DOHH2 (cell line): Measurements from ENCODE around the gene NLRP1.

Experiments used
- H3F3A ChIP-seq: fragments of 200-600 bp; sonication (generic), shearing (Covaris generic); 2 replicates; pipeline ENCODE4 v1.6.0; 2016; ENCODE audit warnings: antibody characterized with exemption, mild to moderate bottlenecking; ENCODE audit not compliant: control insufficient read depth, insufficient read depth
- H3K27ac ChIP-seq: fragments of 200-600 bp; sonication (generic); 2 replicates; pipeline ENCODE4 v1.5.1; 2014; ENCODE audit warnings: low read depth, mild to moderate bottlenecking, low read length, moderate library complexity
- H3K27me3 ChIP-seq: fragments of 200-600 bp; sonication (generic); 2 replicates; pipeline ENCODE4 v1.6.1; 2014; ENCODE audit warnings: mild to moderate bottlenecking, low read length, mixed read lengths; ENCODE audit not compliant: control insufficient read depth
- H3K36me3 ChIP-seq: fragments of 200-600 bp; sonication (generic); 2 replicates; pipeline ENCODE4 v1.6.1; 2014; ENCODE audit warnings: mild to moderate bottlenecking, low read length, moderate library complexity, mixed read lengths; ENCODE audit not compliant: control insufficient read depth
- H3K4me1 ChIP-seq: fragments of 200-600 bp; sonication (generic); 2 replicates; pipeline ENCODE4 v1.6.1; 2014; ENCODE audit warnings: mild to moderate bottlenecking, low read length, mixed read lengths; ENCODE audit not compliant: control insufficient read depth
- H3K4me2 ChIP-seq: fragments of 200-600 bp; sonication (generic); 2 replicates; pipeline ENCODE4 v1.6.0; 2014; ENCODE audit warnings: mild to moderate bottlenecking, low read length, moderate library complexity
- H3K4me3 ChIP-seq: fragments of 200-600 bp; sonication (generic); 2 replicates; pipeline ENCODE4 v1.5.1; 2014; ENCODE audit warnings: mild to moderate bottlenecking, low read length, mixed read lengths
- H3K79me2 ChIP-seq: fragments of 200-600 bp; sonication (generic); 2 replicates; pipeline ENCODE4 v1.6.1; 2014; ENCODE audit warnings: mild to moderate bottlenecking, low read length, mixed read lengths; ENCODE audit not compliant: control insufficient read depth
- H3K9me2 ChIP-seq: fragments of 200-600 bp; sonication (generic); replicated peaks from 2 replicates; pipeline ENCODE4 v1.6.1; 2014; ENCODE audit warnings: mild to moderate bottlenecking, low read length, mixed read lengths; ENCODE audit not compliant: control insufficient read depth
- H3K9me3 ChIP-seq: fragments of 200-600 bp; sonication (generic); 2 replicates; pipeline ENCODE4 v1.6.1; 2014; ENCODE audit warnings: antibody characterized with exemption, low read length, mixed read lengths; ENCODE audit not compliant: control insufficient read depth, insufficient read depth
- H4K20me1 ChIP-seq: fragments of 200-600 bp; sonication (generic); 2 replicates; pipeline ENCODE4 v1.6.0; 2014; ENCODE audit warnings: low read depth, mild to moderate bottlenecking, antibody characterized with exemption, low read length, moderate library complexity; ENCODE audit not compliant: control insufficient read depth, insufficient read depth
- CTCF ChIP-seq: fragments of 200-600 bp; sonication (generic); IDR thresholded peaks from one replicate; pipeline ENCODE4 v1.5.1; 2014; ENCODE audit warnings: antibody characterized with exemption, mild to moderate bottlenecking, low read depth, low read length; ENCODE audit not compliant: poor library complexity, severe bottlenecking
- EZH2phosphoT487 ChIP-seq: fragments of 200-600 bp; sonication (generic); IDR thresholded peaks from 2 replicates; pipeline ENCODE4 v1.6.1; 2017; ENCODE audit warnings: borderline replicate concordance, mild to moderate bottlenecking, antibody characterized with exemption, low read length, moderate library complexity, mixed read lengths

Gene NLRP1

GRCh38 chr17:5596421-5596820, 12.1 kb upstream of the NLRP1 start:
- 0 out of 2 replicates have a peak, but pooled peaks cover 6% of the 10 kb centered on the region for H4K20me1 ChIP-seq
- no peaks in the 10 kb centered on the region for H3K9me2 ChIP-seq
- peaks cover 6% of the 10 kb centered on the region; the same call in 1 of the 2 replicates for H3K27me3 ChIP-seq
- no peaks in the 10 kb centered on the region for H3F3A ChIP-seq
- no peaks in the 10 kb centered on the region for H3K36me3 ChIP-seq
- no peak overlapping the region for H3K4me3 ChIP-seq
- H3K79me2 ChIP-seq: no peaks in the 10 kb centered on the region
- no peaks in the 10 kb centered on the region for H3K9me3 ChIP-seq
- H3K27ac ChIP-seq: no peak overlapping the region
- H3K4me1 ChIP-seq: no peaks in the 10 kb centered on the region
- H3K4me2 ChIP-seq: no peak overlapping the region
- TF ChIP-seq EZH2phosphoT487 (no peak), CTCF (no peak)

- Histone ChIP-seq H3K27ac (no peak overlapping the region), H3K9me3 (no peaks in the 10 kb centered on the region), H3K4me1 (no peaks in the 10 kb centered on the region), H3F3A (no peaks in the 10 kb centered on the region), H3K9me2 (no peaks in the 10 kb centered on the region), H3K27me3 (peaks cover 6% of the 10 kb centered on the region; the same call in 1 of the 2 replicates), H3K4me3 (no peak overlapping the region), H4K20me1 (0 out of 2 replicates have a peak, but pooled peaks cover under 1% of the 10 kb centered on the region), H3K36me3 (no peaks in the 10 kb centered on the region), H3K4me2 (no peak overlapping the region), H3K79me2 (no peaks in the 10 kb centered on the region)
- TF ChIP-seq EZH2phosphoT487 (no peak), CTCF (no peak)
These were observed 11.5 kb upstream of the NLRP1 start for GRCh38 chr17:5595831-5596230.

GRCh38 chr17:5592382-5592781, 8.1 kb upstream of the NLRP1 start:
- no peaks in the 10 kb centered on the region for H3K4me1 ChIP-seq
- H3K9me2 ChIP-seq: no peaks in the 10 kb centered on the region
- no peak overlapping the region for H3K4me3 ChIP-seq
- H3K79me2 ChIP-seq: no peaks in the 10 kb centered on the region
- peaks cover 6% of the 10 kb centered on the region; the same call in 1 of the 2 replicates for H3K27me3 ChIP-seq
- no peaks in the 10 kb centered on the region for H3K36me3 ChIP-seq
- H3K4me2 ChIP-seq: no peak overlapping the region
- H4K20me1 ChIP-seq: no peaks in the 10 kb centered on the region
- H3K9me3 ChIP-seq: no peaks in the 10 kb centered on the region
- no peak overlapping the region for H3K27ac ChIP-seq
- TF ChIP-seq CTCF (peak; percentile 63), EZH2phosphoT487 (no peak)
- H3F3A ChIP-seq: no peaks in the 10 kb centered on the region

- Histone ChIP-seq H3K9me2 (no peaks in the 10 kb centered on the region), H3K36me3 (no peaks in the 10 kb centered on the region), H3K79me2 (no peaks in the 10 kb centered on the region), H4K20me1 (no peaks in the 10 kb centered on the region), H3F3A (no peaks in the 10 kb centered on the region), H3K27me3 (peaks cover 6% of the 10 kb centered on the region; the same call in 1 of the 2 replicates), H3K4me3 (no peak overlapping the region), H3K9me3 (no peaks in the 10 kb centered on the region), H3K4me2 (no peak overlapping the region), H3K4me1 (no peaks in the 10 kb centered on the region), H3K27ac (no peak overlapping the region)
- TF ChIP-seq EZH2phosphoT487: no peak
- TF ChIP-seq CTCF: no peak
These were observed 7.7 kb upstream of the NLRP1 start for GRCh38 chr17:5591966-5592365.
